NCI-H226 (cell line): ENCODE measurements around the gene TPMT.
"Not testable (repeated sequence)": the region's sequence is repeated elsewhere in the genome, so short reads cannot be mapped to it uniquely, and the experiment has no call there.

ENCODE experiments used
- DNase-seq: peaks from one replicate; pipeline ENCODE4 v3.0.0-alpha.2; 2015

The TPMT gene

GRCh38 chr6:18155150-18155863, 430 bp upstream of the TPMT start, which contains the start of gene KDM1B:
Gene KDM1B (plus strand): TSS chr6:18155422. CDS start chr6:18159896, 4,474 bp downstream.
- peak; percentile 93 for DNase-seq

- no peak for DNase-seq
Observed at GRCh38 chr6:18153311-18153703, 1.6 kb downstream of the TPMT start.

GRCh38 chr6:18151801-18152200, 3.1 kb downstream of the TPMT start:
- DNase-seq: no peak

DNA sequence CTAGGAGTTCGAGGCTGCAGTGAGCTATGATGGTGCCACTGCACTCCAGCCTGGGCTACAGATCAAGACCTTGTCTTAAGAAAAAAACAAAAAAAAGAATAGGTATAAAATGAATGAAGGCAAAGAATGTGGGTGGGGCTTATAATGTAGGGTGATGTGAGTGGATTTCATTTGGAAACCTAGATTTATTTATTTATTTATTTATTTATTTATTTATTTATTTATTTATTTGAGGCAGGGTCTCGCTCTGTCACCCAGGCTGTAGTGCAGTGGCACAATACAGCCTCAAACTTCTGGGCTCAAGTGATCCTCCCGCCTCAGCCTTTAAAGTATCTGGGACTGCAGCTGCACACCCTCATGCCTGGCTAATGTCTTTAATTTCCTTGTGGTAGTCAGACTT, 3.5 kb downstream of the TPMT start:
- not testable (repeated sequence) for DNase-seq

- peak; percentile 86 for DNase-seq
Observed at GRCh38 chr6:18148304-18149025, 6.4 kb downstream of the TPMT start.

DNA sequence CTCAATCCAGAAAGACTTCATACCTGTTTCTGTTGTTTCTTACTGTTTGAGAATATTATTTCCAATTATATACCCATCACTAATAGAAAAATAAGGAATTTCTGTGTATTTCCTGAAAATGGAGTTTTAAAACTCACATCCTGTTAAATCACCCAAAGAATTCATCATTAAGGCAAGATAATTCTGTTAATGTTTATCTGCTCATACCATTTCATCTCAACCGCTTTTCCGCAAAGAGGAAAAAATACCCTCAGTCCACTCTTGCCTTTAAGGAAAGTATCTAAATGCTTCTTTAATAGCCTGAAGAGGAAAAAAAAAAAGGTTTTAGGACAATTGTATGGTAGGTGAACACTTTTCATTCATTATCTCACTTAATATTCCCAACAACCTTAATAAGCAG, 7.3 kb downstream of the TPMT start:
- no peak for DNase-seq

DNA sequence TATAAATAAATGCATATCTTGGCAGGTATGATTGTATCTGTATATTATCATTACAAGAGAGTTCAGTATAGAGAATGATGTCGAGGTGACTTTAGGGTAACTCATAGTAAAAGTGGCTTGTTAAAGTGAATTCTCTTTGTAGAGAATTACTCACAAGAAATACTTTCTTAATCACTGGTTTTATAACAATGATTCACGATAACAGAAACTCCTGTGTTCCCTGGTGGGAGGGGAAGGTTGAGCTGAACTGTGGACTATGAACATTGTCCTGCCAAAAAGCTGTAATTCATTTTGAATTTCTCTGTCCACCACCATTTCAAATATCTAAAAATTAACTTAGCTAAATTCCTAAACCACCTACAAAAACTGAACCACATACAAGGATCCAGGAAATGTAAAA, 7.7 kb downstream of the TPMT start:
- peak; percentile 54 for DNase-seq

- no peak for DNase-seq
Observed at GRCh38 chr6:18142591-18142861, 12.4 kb downstream of the TPMT start.

- DNase-seq: no peak
Observed at GRCh38 chr6:18141805-18142590, 12.9 kb downstream of the TPMT start.

GRCh38 chr6:18139935-18140621, 14.8 kb downstream of the TPMT start:
- DNase-seq: no peak

GRCh38 chr6:18138906-18139305, 16.0 kb downstream of the TPMT start:
- no peak for DNase-seq

- DNase-seq: no peak
Observed at GRCh38 chr6:18136260-18136659, 18.6 kb downstream of the TPMT start.

DNA sequence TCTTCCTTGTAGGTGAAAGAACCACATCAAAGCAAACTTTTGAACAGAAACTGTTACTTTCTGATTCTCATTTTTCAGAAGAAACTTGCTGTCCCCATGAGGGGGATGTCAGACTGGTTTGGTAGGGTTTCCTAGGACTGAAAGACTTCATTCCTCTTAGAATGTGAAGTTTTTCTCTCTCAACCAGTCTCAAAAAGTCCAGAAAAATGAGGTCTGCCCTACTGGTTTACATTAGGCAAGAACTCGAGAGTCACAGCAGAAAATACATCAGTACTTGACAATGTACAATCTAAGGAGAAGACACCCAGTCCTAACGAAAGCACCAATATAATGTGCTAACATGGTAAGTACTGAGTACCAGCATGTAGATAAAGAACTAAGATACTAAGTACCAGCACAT, 19.7 kb downstream of the TPMT start:
- no peak for DNase-seq

- no peak for DNase-seq
Observed at GRCh38 chr6:18132346-18132745, 22.5 kb downstream of the TPMT start.

DNA sequence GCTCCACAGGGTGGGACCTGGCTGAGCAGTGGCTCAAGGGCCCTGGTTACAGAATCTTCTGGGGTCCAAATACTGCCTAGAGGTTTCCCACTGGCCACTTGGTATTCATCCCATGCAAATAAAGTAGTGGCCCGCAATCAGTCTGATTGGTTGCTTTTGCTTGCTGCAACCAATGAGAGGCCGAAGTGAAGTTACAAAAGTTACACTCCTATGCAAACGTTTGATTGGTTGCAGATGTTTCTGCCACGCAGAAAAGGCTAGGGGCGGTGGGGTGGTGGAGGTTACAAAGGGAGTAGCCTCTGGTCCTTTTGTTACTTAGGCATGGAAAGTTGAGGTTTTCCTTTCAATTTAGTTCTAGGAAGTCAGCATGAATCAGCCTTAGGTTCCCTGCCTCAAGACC, 28.8 kb downstream of the TPMT start:
- DNase-seq: no peak

GRCh38 chr6:18122128-18123093, 32.5 kb downstream of the TPMT start, which contains the start of gene NHLRC1:
Gene NHLRC1 (minus strand): TSS chr6:18122677. CDS start chr6:18122606, 71 bp downstream.
- peak; percentile 65 for DNase-seq

DNA sequence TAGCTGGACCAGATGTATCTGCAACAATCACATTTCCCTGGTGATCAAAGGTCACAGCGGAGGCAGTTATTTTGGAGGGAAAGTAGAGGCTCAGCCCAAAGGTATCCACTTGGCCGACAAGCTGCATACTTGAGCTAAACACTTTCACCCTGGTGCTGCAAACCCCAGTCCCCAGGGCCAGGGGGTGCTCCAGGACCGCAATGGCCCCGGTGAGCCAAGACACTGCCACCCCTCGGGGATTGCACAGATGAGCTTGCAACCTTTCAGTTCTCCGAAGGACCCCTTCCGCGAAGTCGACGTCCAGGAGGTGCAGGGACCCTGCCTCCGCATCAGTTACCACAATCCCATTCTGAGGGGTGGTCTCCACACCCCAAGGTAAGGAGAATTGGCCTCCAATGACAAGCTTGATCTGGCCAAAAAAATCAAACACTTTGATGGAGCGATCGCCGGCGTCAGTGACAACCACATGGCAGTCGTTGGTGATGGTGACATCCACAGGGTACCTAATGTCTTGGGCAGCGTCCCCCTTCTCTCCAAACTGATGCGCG, 33.2 kb downstream of the TPMT start:
- no peak for DNase-seq

DNA sequence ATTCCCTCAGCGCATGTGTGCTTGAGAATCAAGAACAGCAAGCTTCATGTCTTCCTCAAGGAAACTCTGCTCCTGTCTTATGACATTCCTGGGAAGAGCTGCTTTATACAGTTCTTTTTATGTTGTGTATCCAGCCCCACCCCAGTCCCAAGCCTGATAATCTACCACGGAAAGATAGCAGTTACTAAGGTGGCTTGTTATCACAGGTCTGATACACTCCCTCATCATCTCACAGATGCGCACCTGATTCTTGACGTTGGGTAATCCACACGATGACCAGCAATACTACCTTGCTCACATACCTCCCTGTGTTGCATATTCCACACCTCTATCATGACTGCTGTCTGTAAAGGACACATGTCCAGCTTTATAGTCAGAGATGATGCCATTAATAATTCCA, 35.6 kb downstream of the TPMT start:
- DNase-seq: no peak

GRCh38 chr6:18118330-18118729, 36.5 kb downstream of the TPMT start:
- DNase-seq: no peak

- DNase-seq: no peak
Observed at GRCh38 chr6:18117136-18117535, 37.7 kb downstream of the TPMT start.

- DNase-seq: no peak
Observed at GRCh38 chr6:18115356-18115755, 39.5 kb downstream of the TPMT start.

DNA sequence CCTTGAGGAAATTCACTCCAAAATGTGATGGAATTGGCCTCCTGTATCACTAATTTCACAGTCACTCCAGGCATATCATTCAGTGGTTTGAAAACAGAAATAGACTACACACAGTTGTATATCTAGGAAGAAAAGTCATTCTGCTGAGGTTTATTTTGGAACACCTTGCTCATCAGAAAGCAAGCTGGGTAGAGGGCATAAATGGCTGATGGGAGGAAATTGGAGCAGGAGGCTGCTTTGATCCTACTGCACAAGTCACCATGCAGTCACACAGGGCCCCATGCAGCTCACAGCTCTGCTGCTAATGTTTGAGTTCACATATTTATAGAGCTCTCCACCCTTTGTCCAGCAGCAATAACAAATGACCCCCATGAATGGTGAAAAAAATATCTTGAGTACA, 44.7 kb downstream of the TPMT start:
- no peak for DNase-seq
